ENCODE measurements around the gene PPTC7. TPM values are rescaled to one million over a fixed set of nuclear protein-coding genes. Genes with fewer than 3 reads are reported as not detected.
"Not testable (repeated sequence)": the region's sequence is repeated elsewhere in the genome, so short reads cannot be mapped to it uniquely, and the experiment has no call there.

PPTC7 gene
- total RNA-seq, 2 donors from 2014 or later, result 11.2 to 21.8 TPM

GRCh38 chr12:110578694-110579534, 4.2 kb downstream of the PPTC7 start:
- intact Hi-C loops (cut with DNase I), result no loop called here
- 82% methylated on average over 13 of the region's 13 CpGs for WGBS
- no peak for TF ChIP-seq POLR2AphosphoS5 (IDR thresholded peaks at IDR 0.05)
- TF ChIP-seq CTCF (IDR thresholded peaks at IDR 0.05), result no peak
- no peak for TF ChIP-seq POLR2A (IDR thresholded peaks at IDR 0.05)
- Histone ChIP-seq H3K9me3 (no peaks in the 10 kb centered on the region), H3K27me3 (replicated peaks; ENCODE audit: insufficient read depth) (no peaks in the 10 kb centered on the region), H3K4me1 (replicated peaks) (no peaks in the 10 kb centered on the region), H3K27ac (peak overlapping the region in 1 of 2 donors; percentile 22), H3K36me3 (no peaks in the 10 kb centered on the region), H3K4me3 (no peak overlapping the region)
- DNase-seq (ENCODE audit: low spot score), result no peak

GRCh38 chr12:110577864-110578693, 5.0 kb downstream of the PPTC7 start:
- H3K4me1 ChIP-seq (replicated peaks), result no peaks in the 10 kb centered on the region
- WGBS, result 52% methylated on average over 8 of the region's 8 CpGs
- intact Hi-C loops (cut with DNase I), result no loop called here

GRCh38 chr12:110576504-110576903, 6.6 kb downstream of the PPTC7 start:
- no peak overlapping the region for H3K4me3 ChIP-seq
- H3K4me1 ChIP-seq (replicated peaks), result no peaks in the 10 kb centered on the region
- intact Hi-C loops (cut with DNase I), result no loop called here

More at GRCh38 chr12:110577864-110578693, 5.0 kb downstream of the PPTC7 start:
- no peaks in the 10 kb centered on the region for H3K9me3 ChIP-seq
- H3K27me3 ChIP-seq (replicated peaks; ENCODE audit: insufficient read depth), result no peaks in the 10 kb centered on the region
- H3K36me3 ChIP-seq, result no peaks in the 10 kb centered on the region
- TF ChIP-seq POLR2A (IDR thresholded peaks at IDR 0.05), result no peak
- TF ChIP-seq CTCF (IDR thresholded peaks at IDR 0.05), result no peak
- TF ChIP-seq POLR2AphosphoS5 (IDR thresholded peaks at IDR 0.05), result no peak
- peak overlapping the region; percentile 6 to 22 for H3K27ac ChIP-seq
- DNase-seq (ENCODE audit: low spot score), result no peak
- no peak overlapping the region for H3K4me3 ChIP-seq

GRCh38 chr12:110575326-110575725, 7.8 kb downstream of the PPTC7 start:
- Histone ChIP-seq H3K9me3 (no peaks in the 10 kb centered on the region), H3K4me3 (no peak overlapping the region), H3K27ac (no peak overlapping the region), H3K36me3 (no peaks in the 10 kb centered on the region), H3K27me3 (replicated peaks; ENCODE audit: insufficient read depth) (no peaks in the 10 kb centered on the region), H3K4me1 (replicated peaks) (no peaks in the 10 kb centered on the region)
- WGBS, result 6% methylated on average over 1 of the region's 1 CpG
- no peak for TF ChIP-seq POLR2AphosphoS5 (IDR thresholded peaks at IDR 0.05)
- TF ChIP-seq POLR2A (IDR thresholded peaks at IDR 0.05), result no peak
- no peak for TF ChIP-seq CTCF (IDR thresholded peaks at IDR 0.05)
- intact Hi-C loops (cut with DNase I), result no loop called here
- DNase-seq (ENCODE audit: low spot score), result no peak

More at GRCh38 chr12:110576504-110576903, 6.6 kb downstream of the PPTC7 start:
- Histone ChIP-seq H3K36me3 (no peaks in the 10 kb centered on the region), H3K9me3 (no peaks in the 10 kb centered on the region), H3K27ac (no peak overlapping the region), H3K27me3 (replicated peaks; ENCODE audit: insufficient read depth) (no peaks in the 10 kb centered on the region)
- 86% methylated on average over 2 of the region's 2 CpGs for WGBS
- TF ChIP-seq POLR2A (IDR thresholded peaks at IDR 0.05) (no peak), POLR2AphosphoS5 (IDR thresholded peaks at IDR 0.05) (no peak), CTCF (IDR thresholded peaks at IDR 0.05) (no peak)
- DNase-seq (ENCODE audit: low spot score), result no peak

- H3K36me3 ChIP-seq; H3K4me1 ChIP-seq (replicated peaks); H3K27me3 ChIP-seq (replicated peaks; ENCODE audit: insufficient read depth); DNase-seq (ENCODE audit: low spot score); intact Hi-C loops (cut with DNase I); H3K27ac ChIP-seq; H3K4me3 ChIP-seq; H3K9me3 ChIP-seq: not testable (repeated sequence)
- WGBS, result 83% methylated on average over 10 of the region's 10 CpGs
Measured at GRCh38 chr12:110574717-110575230, 8.3 kb downstream of the PPTC7 start.
